SU-DHL-6 (cell line): Measurements from ENCODE around the gene RUNX2.

Experiments
- H2AFZ ChIP-seq: fragments of 200-600 bp; sonication (generic); 2 replicates; pipeline ENCODE4 v1.6.1; 2014; ENCODE audit warnings: low read depth, mild to moderate bottlenecking, moderate library complexity, mixed read lengths, antibody characterized with exemption, low read length; ENCODE audit not compliant: severe bottlenecking
- H3F3A ChIP-seq: fragments of 200-600 bp; shearing (Covaris generic); 2 replicates; pipeline ENCODE4 v1.6.0; 2016; ENCODE audit warnings: antibody characterized with exemption, mild to moderate bottlenecking; ENCODE audit not compliant: insufficient read depth
- H3K27ac ChIP-seq: fragments of 200-600 bp; sonication (generic); 2 replicates; pipeline ENCODE4 v1.5.1; 2016; ENCODE audit warnings: low read depth, mild to moderate bottlenecking, low read length, moderate library complexity, mixed read lengths
- H3K27me3 ChIP-seq: fragments of 200-600 bp; sonication (generic), shearing (Covaris generic); 2 replicates; pipeline ENCODE4 v1.6.0; 2014; ENCODE audit warnings: mild to moderate bottlenecking, low read length
- H3K36me3 ChIP-seq: fragments of 200-600 bp; sonication (generic); 2 replicates; pipeline ENCODE4 v1.6.1; 2014; ENCODE audit warnings: mild to moderate bottlenecking, low read length, mixed read lengths
- H3K4me2 ChIP-seq: fragments of 300-600, 200-600 bp; shearing (Covaris generic), sonication (generic); 2 replicates; pipeline ENCODE4 v1.6.0; 2014; ENCODE audit warnings: low read length, low read depth, mild to moderate bottlenecking; ENCODE audit not compliant: poor library complexity, severe bottlenecking
- H3K4me3 ChIP-seq: fragments of 200-600 bp; sonication (generic); 2 replicates; pipeline ENCODE4 v1.5.1; 2014; ENCODE audit warnings: antibody characterized with exemption, low read length, mild to moderate bottlenecking, mixed read lengths; ENCODE audit not compliant: insufficient read depth, poor library complexity, severe bottlenecking
- H3K79me2 ChIP-seq: fragments of 200-600 bp; sonication (generic); 2 replicates; pipeline ENCODE4 v1.6.1; 2014; ENCODE audit warnings: mild to moderate bottlenecking, low read length, moderate library complexity; ENCODE audit not compliant: insufficient read depth
- H3K9ac ChIP-seq: fragments of 200-600 bp; sonication (generic); 2 replicates; pipeline ENCODE4 v1.7.0; 2014; ENCODE audit warnings: mild to moderate bottlenecking, low read length
- H3K9me2 ChIP-seq: fragments of 200-600 bp; sonication (generic); replicated peaks from 2 replicates; pipeline ENCODE4 v1.6.1; 2014; ENCODE audit warnings: low read length; ENCODE audit not compliant: insufficient read depth
- H3K9me3 ChIP-seq: fragments of 200-600 bp; sonication (generic); 2 replicates; pipeline ENCODE4 v1.6.1; 2014; ENCODE audit warnings: low read length, mixed read lengths; ENCODE audit not compliant: insufficient read depth
- H4K20me1 ChIP-seq: fragments of 200-600 bp; sonication (generic); 2 replicates; pipeline ENCODE4 v1.6.1; 2014; ENCODE audit warnings: low read depth, mild to moderate bottlenecking, antibody characterized with exemption, low read length, moderate library complexity, mixed read lengths
- EZH2phosphoT487 ChIP-seq: fragments of 200-600 bp; sonication (generic), shearing (Covaris generic); conservative IDR thresholded peaks from 2 replicates; pipeline ENCODE4 v1.6.1; 2018; ENCODE audit warnings: mild to moderate bottlenecking, antibody characterized with exemption, low read length, moderate library complexity, mixed read lengths
- TF ChIP-seq, protein P1 (sequence below): fragments of 200-600 bp; sonication (generic); IDR thresholded peaks from one replicate; pipeline ENCODE4 v1.5.1; 2017; ENCODE audit warnings: antibody characterized with exemption, mild to moderate bottlenecking, low read length, moderate library complexity; ENCODE audit not compliant: insufficient read depth, poor library complexity, severe bottlenecking

RUNX2 gene

DNA sequence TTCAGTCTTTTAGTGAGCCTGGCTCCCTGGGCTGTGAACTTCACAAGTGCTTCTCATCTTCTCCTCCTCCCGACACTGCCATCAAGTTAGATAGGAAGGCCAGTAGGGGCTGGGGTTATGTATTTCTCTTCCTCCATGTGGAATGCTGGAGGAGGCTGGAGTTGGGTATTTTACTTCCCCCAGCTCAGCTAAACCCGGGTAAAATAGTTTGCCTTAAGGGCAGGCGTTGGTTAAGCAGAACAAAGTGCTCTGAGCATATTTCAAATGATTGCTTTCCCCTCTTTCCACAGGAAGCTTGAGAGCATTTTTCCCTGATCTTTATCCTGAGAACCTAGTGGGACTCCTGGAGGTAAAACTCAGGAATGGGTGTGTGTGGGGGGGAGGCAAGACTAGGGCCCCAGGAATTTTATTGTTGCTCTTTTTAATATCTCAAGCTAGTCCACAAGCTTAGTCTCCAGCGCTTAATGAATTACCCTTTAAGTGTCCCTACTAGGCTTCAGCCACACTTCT is 66.5 kb downstream of the RUNX2 start:
- Histone ChIP-seq H4K20me1 (no peaks in the 10 kb centered on the region), H3K9me2 (no peaks in the 10 kb centered on the region), H2AFZ (no peak overlapping the region), H3K9ac (no peak overlapping the region), H3K27ac (no peak overlapping the region), H3K36me3 (no peaks in the 10 kb centered on the region), H3K4me2 (no peak overlapping the region), H3F3A (no peaks in the 10 kb centered on the region), H3K4me3 (no peak overlapping the region), H3K27me3 (no peaks in the 10 kb centered on the region), H3K79me2 (no peaks in the 10 kb centered on the region), H3K9me3 (no peaks in the 10 kb centered on the region)
- TF ChIP-seq, protein P1, sequence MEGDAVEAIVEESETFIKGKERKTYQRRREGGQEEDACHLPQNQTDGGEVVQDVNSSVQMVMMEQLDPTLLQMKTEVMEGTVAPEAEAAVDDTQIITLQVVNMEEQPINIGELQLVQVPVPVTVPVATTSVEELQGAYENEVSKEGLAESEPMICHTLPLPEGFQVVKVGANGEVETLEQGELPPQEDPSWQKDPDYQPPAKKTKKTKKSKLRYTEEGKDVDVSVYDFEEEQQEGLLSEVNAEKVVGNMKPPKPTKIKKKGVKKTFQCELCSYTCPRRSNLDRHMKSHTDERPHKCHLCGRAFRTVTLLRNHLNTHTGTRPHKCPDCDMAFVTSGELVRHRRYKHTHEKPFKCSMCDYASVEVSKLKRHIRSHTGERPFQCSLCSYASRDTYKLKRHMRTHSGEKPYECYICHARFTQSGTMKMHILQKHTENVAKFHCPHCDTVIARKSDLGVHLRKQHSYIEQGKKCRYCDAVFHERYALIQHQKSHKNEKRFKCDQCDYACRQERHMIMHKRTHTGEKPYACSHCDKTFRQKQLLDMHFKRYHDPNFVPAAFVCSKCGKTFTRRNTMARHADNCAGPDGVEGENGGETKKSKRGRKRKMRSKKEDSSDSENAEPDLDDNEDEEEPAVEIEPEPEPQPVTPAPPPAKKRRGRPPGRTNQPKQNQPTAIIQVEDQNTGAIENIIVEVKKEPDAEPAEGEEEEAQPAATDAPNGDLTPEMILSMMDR: no peak
- no peak for TF ChIP-seq EZH2phosphoT487

DNA sequence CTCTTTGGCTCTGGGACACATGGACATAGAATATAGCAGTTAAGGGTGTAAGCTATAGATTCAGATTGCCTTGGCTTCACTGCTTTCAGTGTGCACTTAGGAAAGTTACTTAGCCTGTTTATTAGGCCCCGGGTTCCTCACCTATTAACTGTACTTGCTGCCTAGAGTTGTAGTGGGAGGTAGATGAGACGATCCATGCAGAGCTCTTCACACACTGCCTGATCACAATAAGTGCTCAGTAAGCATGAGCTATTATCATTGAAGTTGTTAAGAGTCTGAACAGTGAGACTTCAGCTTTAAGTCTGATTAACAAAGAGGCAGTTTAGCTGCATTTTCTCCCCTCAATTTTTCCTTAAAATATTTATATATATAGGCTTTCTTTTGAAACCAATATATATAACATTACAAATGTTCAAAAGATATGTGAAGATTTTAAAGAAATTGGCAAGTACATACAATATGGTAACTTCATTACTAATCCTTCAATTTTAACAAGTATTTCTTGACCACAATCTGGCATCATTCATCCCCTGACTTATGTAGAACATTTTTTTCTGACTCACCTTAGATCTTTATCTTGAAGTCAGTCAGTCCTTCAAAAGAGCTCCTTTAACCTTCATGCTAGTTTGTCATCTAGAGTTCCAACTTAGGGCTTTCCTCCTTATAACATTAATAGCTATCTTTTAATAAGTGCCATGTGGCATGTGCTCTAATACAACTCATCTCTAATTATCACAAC is 70.1 kb downstream of the RUNX2 start:
- Histone ChIP-seq H4K20me1 (no peaks in the 10 kb centered on the region), H3K9me2 (no peaks in the 10 kb centered on the region), H3F3A (no peaks in the 10 kb centered on the region), H3K9ac (no peak overlapping the region), H3K4me3 (no peak overlapping the region), H3K9me3 (no peaks in the 10 kb centered on the region), H3K27ac (no peak overlapping the region), H2AFZ (no peak overlapping the region), H3K27me3 (0 out of 2 replicates have a peak, but pooled peaks cover 4% of the 10 kb centered on the region), H3K4me2 (no peak overlapping the region), H3K36me3 (no peaks in the 10 kb centered on the region), H3K79me2 (no peaks in the 10 kb centered on the region)
- TF ChIP-seq EZH2phosphoT487: no peak
- TF ChIP-seq, protein P1: no peak

GRCh38 chr6:45400021-45400420 is 71.9 kb downstream of the RUNX2 start:
- H3F3A ChIP-seq: no peaks in the 10 kb centered on the region
- H3K79me2 ChIP-seq: no peaks in the 10 kb centered on the region
- no peaks in the 10 kb centered on the region for H3K36me3 ChIP-seq
- TF ChIP-seq, protein P1: no peak
- no peak for TF ChIP-seq EZH2phosphoT487
- 0 out of 2 replicates have a peak, but pooled peaks cover 4% of the 10 kb centered on the region for H3K27me3 ChIP-seq
- no peak overlapping the region for H3K4me2 ChIP-seq
- H2AFZ ChIP-seq: no peak overlapping the region
- H4K20me1 ChIP-seq: no peaks in the 10 kb centered on the region
- no peak overlapping the region for H3K9ac ChIP-seq
- H3K9me3 ChIP-seq: no peaks in the 10 kb centered on the region
- no peaks in the 10 kb centered on the region for H3K9me2 ChIP-seq
- H3K4me3 ChIP-seq: no peak overlapping the region
- H3K27ac ChIP-seq: no peak overlapping the region
